H1 (cell line): ENCODE measurements around the gene RXRA. TPM values are rescaled to one million over a fixed set of nuclear protein-coding genes. Genes with fewer than 3 reads are reported as not detected.

Source experiments
- CTCF ChIA-PET: fragments of 300-600 bp; sonication (Branson Sonifier 250); formaldehyde crosslinking; loops from one replicate; lab custom pipeline; 2021; ENCODE audit not compliant: partially characterized antibody; lab: Charles Lee
- POLR2A ChIA-PET: fragments of 300-600 bp; sonication (Branson Sonifier 250); formaldehyde crosslinking; loops from one replicate; lab custom pipeline; 2021; ENCODE audit warnings: inconsistent platforms; ENCODE audit not compliant: partially characterized antibody; lab: Charles Lee
- DNase-seq, 2 experiments: peaks; one replicate each; pipeline versions ENCODE4 v3.0.0 to v3.0.0-alpha.2; 2010 to 2022; ENCODE audit warnings: low spot score in 2 of 2, low read depth in 1 of 2, mixed read lengths in 1 of 2
- FAIRE-seq: peaks from 2 replicates; lab custom pipeline; 2011; peaks lifted over from hg19 to GRCh38; lab: Jason Lieb, UNC
- H2AFZ ChIP-seq: 2 replicates; pipeline ENCODE4 v1.8.1; 2012; ENCODE audit warnings: low read length, inconsistent platforms
- H2AK5ac ChIP-seq: 2 replicates; pipeline ENCODE4 v1.6.1; 2013; ENCODE audit warnings: low read depth, low read length
- H2BK120ac ChIP-seq: replicated peaks from 2 replicates; pipeline ENCODE3; 2013; ENCODE audit warnings: low read depth, low read length, inconsistent platforms
- H2BK12ac ChIP-seq: 2 replicates; pipeline ENCODE4 v1.6.1; 2013; ENCODE audit warnings: low read depth, low read length
- H2BK15ac ChIP-seq: 2 replicates; pipeline ENCODE4 v1.6.1; 2013; ENCODE audit warnings: low read length
- H2BK20ac ChIP-seq: 2 replicates; pipeline ENCODE4 v1.6.1; 2013; ENCODE audit warnings: low read length
- H2BK5ac ChIP-seq: 2 replicates; pipeline ENCODE4 v1.6.1; 2013; ENCODE audit warnings: low read depth, low read length
- H3K14ac ChIP-seq: 2 replicates; pipeline ENCODE4 v1.6.1; 2013; ENCODE audit warnings: inconsistent platforms; ENCODE audit not compliant: insufficient read length
- H3K18ac ChIP-seq: 2 replicates; pipeline ENCODE4 v1.6.1; 2013; ENCODE audit warnings: low read length; ENCODE audit errors: extremely low read depth
- H3K23ac ChIP-seq: 2 replicates; pipeline ENCODE4 v1.6.1; 2013; ENCODE audit warnings: inconsistent platforms; ENCODE audit not compliant: insufficient read length
- H3K23me2 ChIP-seq: 2 replicates; pipeline ENCODE4 v1.6.1; 2013; ENCODE audit warnings: low read depth, low read length
- H3K27ac ChIP-seq: 2 replicates; pipeline ENCODE4 v1.6.1; 2011; ENCODE audit warnings: low read depth, low read length, inconsistent platforms
- H3K27me3 ChIP-seq, 4 experiments: replicated peaks in 1 of 4; 1 replicate in 1 of 4; 2 replicates in 3 of 4; pipeline versions ENCODE4 v1.6.1 to v1.8.1; 2011 to 2013; ENCODE audit warnings: low read length in 3 of 4, mild to moderate bottlenecking in 3 of 4, inconsistent platforms in 2 of 4, mixed read lengths in 2 of 4, moderate library complexity in 1 of 4; ENCODE audit not compliant: control insufficient read depth in 3 of 4, insufficient read depth in 3 of 4; ENCODE audit errors: extremely low read depth in 1 of 4
- H3K36me3 ChIP-seq, 4 experiments: 2 replicates each; pipeline versions ENCODE4 v1.6.1 to v1.8.1; 2011 to 2013; ENCODE audit warnings: mild to moderate bottlenecking in 4 of 4, low read length in 3 of 4, moderate library complexity in 2 of 4, control low read depth in 1 of 4, inconsistent platforms in 1 of 4; ENCODE audit not compliant: insufficient read depth in 4 of 4, control insufficient read depth in 2 of 4
- H3K4ac ChIP-seq: replicated peaks from 2 replicates; pipeline ENCODE3; 2013; ENCODE audit warnings: low read length, low read depth, mixed read lengths, inconsistent platforms; ENCODE audit not compliant: insufficient read length
- H3K4me1 ChIP-seq, 4 experiments: replicated peaks in 1 of 4; 1 replicate in 1 of 4; 2 replicates in 3 of 4; pipeline versions ENCODE4 v1.6.1 to v1.8.1; 2011 to 2013; ENCODE audit warnings: low read length in 3 of 4, inconsistent platforms in 2 of 4, mixed read lengths in 1 of 4; ENCODE audit not compliant: insufficient read depth in 4 of 4, control insufficient read depth in 3 of 4
- H3K4me2 ChIP-seq, 2 experiments: 2 replicates each; pipeline versions ENCODE4 v1.6.1 to v1.8.1; 2011 to 2013; ENCODE audit warnings: low read depth in 2 of 2, low read length in 2 of 2, control low read depth in 1 of 2, inconsistent platforms in 1 of 2, mild to moderate bottlenecking in 1 of 2; ENCODE audit not compliant: insufficient read depth in 1 of 2
- H3K4me3 ChIP-seq, 4 experiments: fragments of 200-600, 300-600 bp in 1 of 4; sonication (generic), shearing (Covaris generic), sonication (Bioruptor Twin) in 1 of 4; 2 replicates each; pipeline versions ENCODE4 v1.5.1 to v1.8.1; 2011 to 2016; ENCODE audit warnings: low read length in 4 of 4, low read depth in 3 of 4, control low read depth in 2 of 4, inconsistent platforms in 2 of 4, mild to moderate bottlenecking in 2 of 4, mixed read lengths in 1 of 4, moderate library complexity in 1 of 4; ENCODE audit not compliant: insufficient read depth in 2 of 4; ENCODE audit errors: extremely low read depth in 1 of 4
- H3K56ac ChIP-seq: replicated peaks from 2 replicates; pipeline ENCODE3; 2013; ENCODE audit warnings: low read depth, mild to moderate bottlenecking, mixed read lengths, low read length, inconsistent platforms; ENCODE audit not compliant: insufficient read length
- H3K79me1 ChIP-seq: 2 replicates; pipeline ENCODE4 v1.6.1; 2013; ENCODE audit warnings: low read depth, low read length, control low read depth
- H3K79me2 ChIP-seq, 2 experiments: 2 replicates each; pipeline versions ENCODE4 v1.6.1 to v1.8.1; 2012 to 2013; ENCODE audit warnings: low read length in 2 of 2, mild to moderate bottlenecking in 2 of 2, inconsistent platforms in 1 of 2; ENCODE audit not compliant: insufficient read depth in 2 of 2, control insufficient read depth in 1 of 2
- H3K9ac ChIP-seq, 4 experiments: replicated peaks in 1 of 4; 1 replicate in 1 of 4; 2 replicates in 3 of 4; pipeline versions ENCODE4 v1.6.1 to v1.8.1; 2011 to 2013; ENCODE audit warnings: low read depth in 3 of 4, low read length in 3 of 4, control low read depth in 2 of 4, mild to moderate bottlenecking in 2 of 4, moderate library complexity in 2 of 4, inconsistent platforms in 1 of 4; ENCODE audit errors: extremely low read depth in 1 of 4
- H3K9me3 ChIP-seq, 2 experiments: 2 replicates each; pipeline versions ENCODE4 v1.6.1 to v1.8.1; 2012 to 2013; ENCODE audit warnings: mild to moderate bottlenecking in 2 of 2, moderate library complexity in 2 of 2, control low read depth in 1 of 2, inconsistent platforms in 1 of 2, low read depth in 1 of 2, low read length in 1 of 2, mixed read lengths in 1 of 2; ENCODE audit not compliant: insufficient read depth in 2 of 2
- H4K20me1 ChIP-seq, 2 experiments: replicated peaks in 1 of 2; 2 replicates each; pipeline versions ENCODE3 to v1.8.1; 2011 to 2013; ENCODE audit warnings: inconsistent platforms in 2 of 2, low read length in 2 of 2, mild to moderate bottlenecking in 1 of 2; ENCODE audit not compliant: insufficient read depth in 2 of 2, control insufficient read depth in 1 of 2
- H4K5ac ChIP-seq: 2 replicates; pipeline ENCODE4 v1.6.1; 2013; ENCODE audit warnings: low read length, low read depth, mixed read lengths, inconsistent platforms; ENCODE audit not compliant: insufficient read length
- H4K8ac ChIP-seq: 2 replicates; pipeline ENCODE4 v1.8.0; 2013; ENCODE audit warnings: mild to moderate bottlenecking, moderate library complexity, low read length, inconsistent platforms; ENCODE audit not compliant: insufficient read depth; ENCODE audit errors: extremely low read depth
- H4K91ac ChIP-seq: replicated peaks from 2 replicates; pipeline ENCODE3; 2013; ENCODE audit warnings: low read length, mixed read lengths, inconsistent platforms; ENCODE audit not compliant: insufficient read length
- ASH2L ChIP-seq: fragments of 200-600, 300-600 bp; sonication (generic); IDR thresholded peaks from one replicate; pipeline ENCODE4 v1.7.1; 2017; ENCODE audit warnings: low read length
- ATF2 ChIP-seq: IDR thresholded peaks from 2 replicates; pipeline ENCODE4 v1.6.1; 2012; ENCODE audit warnings: low read length, inconsistent platforms
- ATF3 ChIP-seq: IDR thresholded peaks from 2 replicates; pipeline ENCODE4 v1.6.1; 2011; ENCODE audit warnings: low read depth, mild to moderate bottlenecking, low read length; ENCODE audit not compliant: insufficient read depth
- BACH1 ChIP-seq: IDR thresholded peaks from 2 replicates; pipeline ENCODE4 v1.6.1; 2012; ENCODE audit warnings: low read length, improper control_type of control experiment
- BRCA1 ChIP-seq: IDR thresholded peaks from 2 replicates; pipeline ENCODE4 v1.6.1; 2012; ENCODE audit warnings: low read depth, low read length, improper control_type of control experiment
- E2F6 ChIP-seq: IDR thresholded peaks from 2 replicates; pipeline ENCODE4 v1.6.1; 2012; ENCODE audit warnings: inconsistent platforms
- EZH2 ChIP-seq: fragments of 200-600 bp; sonication (generic); IDR thresholded peaks from 2 replicates; pipeline ENCODE4 v1.7.1; 2012; ENCODE audit warnings: low read depth, mild to moderate bottlenecking, moderate library complexity, low read length, inconsistent platforms; ENCODE audit not compliant: severe bottlenecking
- FOSL1 ChIP-seq: IDR thresholded peaks from 2 replicates; pipeline ENCODE4 v1.6.1; 2011; ENCODE audit warnings: mild to moderate bottlenecking, low read depth, low read length, moderate library complexity; ENCODE audit not compliant: insufficient read depth
- KDM4A ChIP-seq: IDR thresholded peaks from one replicate; pipeline ENCODE4 v1.7.1; 2012; ENCODE audit warnings: low read depth, mild to moderate bottlenecking, moderate library complexity, low read length, inconsistent platforms; ENCODE audit not compliant: severe bottlenecking
- RFX5 ChIP-seq: IDR thresholded peaks from 2 replicates; pipeline ENCODE4 v1.6.1; 2011; ENCODE audit warnings: low read depth, low read length, improper control_type of control experiment, borderline replicate concordance
- RXRA ChIP-seq: IDR thresholded peaks from 2 replicates; pipeline ENCODE4 v1.6.1; 2011; ENCODE audit warnings: low read depth, mild to moderate bottlenecking, low read length, moderate library complexity; ENCODE audit not compliant: insufficient read depth
- WGBS, 2 experiments: shearing (Covaris generic) in 1 of 2; methylation state at CpG; one replicate each; pipeline versions ENCODE4 v1.1.6 to v1.1.7; 2013 to 2015; ENCODE audit warnings: low lambda C conversion rate in 2 of 2, mixed read lengths in 2 of 2, inconsistent platforms in 1 of 2, low coverage in 1 of 2, missing lambda C conversion rate in 1 of 2; ENCODE audit not compliant: insufficient replicate concordance in 2 of 2, insufficient coverage in 1 of 2, insufficient read length in 1 of 2; ENCODE audit errors: extremely low coverage in 1 of 2, missing lambda C conversion rate in 1 of 2; 5-methylcytosine and 5-hydroxymethylcytosine counted together
- polyA plus RNA-seq, 7 experiments: library from polyadenylated mRNA; depleted of rRNA in 3 of 7; stranded (reverse) in 5 of 7; unstranded in 2 of 7; fragments of >200 nt in 5 of 7; fragments of 200-250 nt in 2 of 7; gene quantifications; 1 replicate in 5 of 7; 2 replicates in 1 of 7; 4 replicates in 1 of 7; pipeline versions ENCODE4 v1.2.1 to v1.2.3, GENCODE V29; 2011 to 2013; ENCODE audit warnings: missing spikeins in 2 of 7, mixed read lengths in 2 of 7
- total RNA-seq: library from RNA; stranded (reverse); fragmentation: NEBNext Ultra II Directional; extraction: Animal tissue kit (Norgen Biotek cat#: 25700); gene quantifications from 2 replicates; pipeline ENCODE4 v1.2.1, GENCODE V29; 2021

RXRA gene
- total and polyA plus RNA-seq, 2 of the 8 experiments (the other 6 are each of a cell fraction or from before 2014, with no cell fraction given) = 9.8 to 29.4 TPM

- H3K79me2 ChIP-seq = no peaks in the 10 kb centered on the region
- H2AK5ac ChIP-seq = no peak overlapping the region
- H3K4me1 ChIP-seq = peaks cover 0 to 9% (median 4%) of the 10 kb centered on the region in 4 experiments; a peak in 4 of 7 replicates
- TF ChIP-seq BRCA1 (no peak), ATF3 (no peak), BACH1 (no peak), ATF2 (no peak), ASH2L (no peak), E2F6 (no peak), KDM4A (no peak), RXRA (no peak), RFX5 (no peak), FOSL1 (no peak), EZH2 (no peak)
Measured at GRCh38 chr9:134436911-134437310, 110.7 kb downstream of the RXRA start.

More at GRCh38 chr9:134436911-134437310, 110.7 kb downstream of the RXRA start:
- no peaks in the 10 kb centered on the region for H3K79me1 ChIP-seq
- H2AFZ ChIP-seq = no peak overlapping the region
- DNase-seq (no peak), FAIRE-seq (no peak)
- H3K18ac ChIP-seq = no peak overlapping the region
- no peak overlapping the region for H4K5ac ChIP-seq
- H3K36me3 ChIP-seq = peaks cover 0 to 3% (median 0%) of the 10 kb centered on the region in 4 experiments; a peak in 1 of 8 replicates
- no peaks in the 10 kb centered on the region for H3K9me3 ChIP-seq
- peaks cover 0 to 5% of the 10 kb centered on the region in 2 experiments for H4K20me1 ChIP-seq
- no peak overlapping the region for H4K91ac ChIP-seq
- WGBS, 2 experiments = 90% methylated on average over 12 of the region's 13 CpGs; no CpG with 5 or more reads in 1 of the 2 experiments
- H2BK20ac ChIP-seq = no peak overlapping the region
- H3K4me3 ChIP-seq = no peak overlapping the region
- H2BK15ac ChIP-seq = no peak overlapping the region
- H2BK12ac ChIP-seq = no peak overlapping the region
- ChIA-PET POLR2A (interaction anchor here (1.0 kb wide), 1 partner anchor 58 kb away, joined by 3 read pairs; no protein-coding TSS in a partner anchor), CTCF (interaction anchor here (0.7 to 1.9 kb wide), 4 partner anchors 210 to 267 kb away, joined by 3 to 7 read pairs (median 4); no protein-coding TSS in a partner anchor)
- H3K9ac ChIP-seq = no peak overlapping the region
- no peak overlapping the region for H3K56ac ChIP-seq
- H3K23me2 ChIP-seq = no peaks in the 10 kb centered on the region
- H3K4ac ChIP-seq = no peak overlapping the region
- no peak overlapping the region for H3K23ac ChIP-seq
- H2BK120ac ChIP-seq = no peak overlapping the region
- no peak overlapping the region for H2BK5ac ChIP-seq
- no peak overlapping the region for H4K8ac ChIP-seq
- no peak overlapping the region for H3K4me2 ChIP-seq
- no peak overlapping the region for H3K14ac ChIP-seq
- no peaks in the 10 kb centered on the region for H3K27me3 ChIP-seq
- H3K27ac ChIP-seq = no peak overlapping the region
